Activated CD8-positive, alpha-beta memory T cell treated with anti-CD3 and anti-CD28 coated beads, Interleukin-2, amount 10 ng/mL, durations not matched to agents 7 days and 5 days (primary cell): Measurements from ENCODE around the gene CTNNBL1. TPM values are rescaled to one million over a fixed set of nuclear protein-coding genes. Genes with fewer than 3 reads are reported as not detected.

Source experiments
- ATAC-seq: fragments of 150-1000 bp; cut with Tn5 transposase; one replicate; pipeline ENCODE4 v1.10.0; 2021; ENCODE audit warnings: moderate library complexity
- CTCF ChIA-PET: fragments of 350-600 bp; sonication (Branson Sonifier 250); formaldehyde crosslinking; loops from one replicate; lab custom pipeline; 2021; ENCODE audit warnings: antibody characterized with exemption; lab: Charles Lee
- DNase-seq: peaks from one replicate; pipeline ENCODE4 v3.0.0-alpha.2; 2020
- H3K27ac Mint-ChIP-seq: one replicate; pipeline ENCODE4 v1.8.0; 2021; ENCODE audit warnings: mild to moderate bottlenecking, mixed read lengths
- H3K27me3 Mint-ChIP-seq: one replicate; pipeline ENCODE4 v1.8.0; 2021; ENCODE audit warnings: mixed read lengths
- H3K36me3 Mint-ChIP-seq: one replicate; pipeline ENCODE4 v1.8.0; 2021; ENCODE audit warnings: mild to moderate bottlenecking, mixed read lengths
- H3K4me1 Mint-ChIP-seq: one replicate; pipeline ENCODE4 v1.8.0; 2021; ENCODE audit warnings: mixed read lengths
- H3K4me3 Mint-ChIP-seq: one replicate; pipeline ENCODE4 v1.8.0; 2021; ENCODE audit warnings: mild to moderate bottlenecking, moderate library complexity, mixed read lengths
- H3K9me3 Mint-ChIP-seq: one replicate; pipeline ENCODE4 v1.8.0; 2022; ENCODE audit warnings: low read depth, mixed read lengths
- total RNA-seq, 2 experiments: library from RNA; stranded (reverse); gene quantifications; one replicate each; pipeline ENCODE4 v1.2.3, GENCODE V29; 2021

CTNNBL1 gene
- total RNA-seq, 2 experiments from 2014 or later: 79.8 to 90.2 TPM

DNA sequence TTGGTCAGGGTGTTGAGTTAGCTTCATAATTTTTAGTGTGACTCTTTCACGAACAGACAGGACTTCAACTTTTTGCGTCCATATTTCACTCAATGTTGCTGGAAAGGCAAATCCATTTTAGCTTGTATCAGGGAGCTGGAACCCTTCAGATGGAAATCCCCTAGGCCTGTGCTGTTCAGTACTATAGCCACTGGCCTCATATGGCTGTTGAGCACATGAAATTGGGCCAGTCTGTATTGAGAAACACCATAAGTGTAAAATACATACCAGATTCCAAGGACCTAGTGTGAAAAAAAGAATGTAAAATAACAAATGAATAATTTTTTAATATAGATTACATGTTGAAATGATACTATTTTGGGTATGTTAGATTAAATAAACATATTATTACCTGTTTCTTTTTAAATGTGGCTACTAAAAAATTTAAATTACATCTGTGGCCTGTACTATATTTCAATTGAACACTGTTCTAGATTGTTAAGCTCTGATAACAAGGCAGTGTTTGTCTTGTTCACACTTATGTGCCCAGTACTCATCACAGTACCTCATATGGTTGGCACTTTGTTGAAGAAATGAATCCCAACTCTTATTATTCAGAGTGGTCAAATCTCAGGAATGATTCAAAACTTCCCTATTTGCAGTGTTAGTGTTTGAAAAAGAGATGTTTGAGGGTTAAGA is 34.3 kb downstream of the CTNNBL1 start:
- CTCF ChIA-PET: interaction anchor here (1.1 to 1.2 kb wide), 2 partner anchors 25 to 35 kb away, joined by 3 read pairs; no protein-coding TSS in a partner anchor
- peaks cover 14% of the 10 kb centered on the region for H3K36me3 Mint-ChIP-seq
- no peak overlapping the region for H3K27ac Mint-ChIP-seq
- no peak overlapping the region for H3K4me3 Mint-ChIP-seq
- no peaks in the 10 kb centered on the region for H3K9me3 Mint-ChIP-seq
- H3K4me1 Mint-ChIP-seq: peaks cover 1% of the 10 kb centered on the region
- no peaks in the 10 kb centered on the region for H3K27me3 Mint-ChIP-seq
- DNase-seq (no peak), ATAC-seq (no peak)

DNA sequence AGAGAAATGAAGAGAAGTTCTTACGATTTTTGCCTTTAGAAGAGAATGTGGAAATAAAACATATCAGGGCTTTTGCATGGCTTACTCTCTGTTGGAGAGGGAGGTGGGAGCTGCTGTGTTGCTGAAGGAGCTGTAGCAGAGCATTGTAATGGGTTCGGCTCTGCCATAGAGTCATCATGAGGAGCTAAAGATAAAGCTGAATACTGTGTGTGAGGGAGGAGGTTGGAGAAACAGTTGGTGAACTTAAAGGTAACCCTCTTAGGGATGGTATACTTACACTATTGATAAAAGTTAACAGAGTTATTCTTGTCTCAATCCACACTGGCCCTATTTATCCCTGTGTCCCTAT is 34.8 kb downstream of the CTNNBL1 start:
- Mint-ChIP-seq H3K27me3 (no peaks in the 10 kb centered on the region), H3K27ac (no peak overlapping the region), H3K4me3 (no peak overlapping the region), H3K36me3 (peaks cover 17% of the 10 kb centered on the region), H3K9me3 (no peaks in the 10 kb centered on the region), H3K4me1 (peaks cover 3% of the 10 kb centered on the region)
- no peak for ATAC-seq
- CTCF ChIA-PET: interaction anchor here (1.1 kb wide), 1 partner anchor 25 kb away, joined by 3 read pairs; no protein-coding TSS in a partner anchor
- no peak for DNase-seq

DNA sequence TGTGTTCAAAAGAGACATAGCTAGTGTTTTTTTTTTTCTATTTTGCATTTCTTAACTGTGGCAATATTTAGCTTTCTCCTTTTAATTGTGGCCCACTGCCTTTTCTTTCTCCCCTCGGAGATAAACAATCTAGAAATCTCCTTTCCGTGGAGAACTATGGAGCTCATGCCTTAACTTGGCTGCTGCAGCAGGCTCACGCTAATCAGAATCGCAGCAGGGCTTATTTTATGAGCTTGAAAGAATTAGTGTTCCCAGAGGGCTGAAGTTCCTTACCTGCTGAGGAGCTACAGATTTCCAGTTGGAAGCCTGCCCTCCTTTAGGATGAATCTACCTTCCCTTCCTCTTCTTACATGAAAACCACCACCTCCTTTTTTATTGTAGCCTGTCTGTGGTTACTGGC is 35.6 kb downstream of the CTNNBL1 start:
- no peak for DNase-seq
- no peak for ATAC-seq
- Mint-ChIP-seq H3K9me3 (no peaks in the 10 kb centered on the region), H3K4me3 (no peak overlapping the region), H3K36me3 (peaks cover 20% of the 10 kb centered on the region), H3K27me3 (no peaks in the 10 kb centered on the region), H3K4me1 (peaks cover 11% of the 10 kb centered on the region), H3K27ac (no peak overlapping the region)
- CTCF ChIA-PET: interaction anchor here (1.1 to 1.4 kb wide), 2 partner anchors 17 to 24 kb away, joined by 3 read pairs; no protein-coding TSS in a partner anchor

DNA sequence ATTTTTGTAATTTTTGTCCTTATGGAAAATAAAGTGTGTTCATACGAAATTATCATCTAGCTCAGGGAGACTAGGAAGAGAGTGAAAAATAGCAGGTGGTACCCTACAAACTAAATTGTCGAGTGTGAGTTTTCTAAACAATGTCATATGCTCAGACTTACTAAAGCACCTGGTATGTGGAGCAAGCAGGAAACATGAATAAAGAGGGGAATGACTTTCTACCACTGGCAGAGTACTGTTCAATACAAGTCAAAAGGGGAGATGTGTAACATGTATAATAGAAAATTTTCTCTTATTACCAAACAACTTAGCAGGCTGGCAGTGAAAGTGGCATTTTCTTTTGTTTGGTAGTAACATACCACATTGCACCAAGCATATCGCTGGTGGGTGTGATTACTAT is 36.1 kb downstream of the CTNNBL1 start:
- ATAC-seq (no peak), DNase-seq (no peak)
- Mint-ChIP-seq H3K27ac (no peak overlapping the region), H3K27me3 (no peaks in the 10 kb centered on the region), H3K4me1 (peaks cover 15% of the 10 kb centered on the region), H3K36me3 (peaks cover 22% of the 10 kb centered on the region), H3K9me3 (no peaks in the 10 kb centered on the region), H3K4me3 (no peak overlapping the region)
- CTCF ChIA-PET: interaction anchor here (1.4 kb wide), 1 partner anchor 17 kb away, joined by 3 read pairs; no protein-coding TSS in a partner anchor

DNA sequence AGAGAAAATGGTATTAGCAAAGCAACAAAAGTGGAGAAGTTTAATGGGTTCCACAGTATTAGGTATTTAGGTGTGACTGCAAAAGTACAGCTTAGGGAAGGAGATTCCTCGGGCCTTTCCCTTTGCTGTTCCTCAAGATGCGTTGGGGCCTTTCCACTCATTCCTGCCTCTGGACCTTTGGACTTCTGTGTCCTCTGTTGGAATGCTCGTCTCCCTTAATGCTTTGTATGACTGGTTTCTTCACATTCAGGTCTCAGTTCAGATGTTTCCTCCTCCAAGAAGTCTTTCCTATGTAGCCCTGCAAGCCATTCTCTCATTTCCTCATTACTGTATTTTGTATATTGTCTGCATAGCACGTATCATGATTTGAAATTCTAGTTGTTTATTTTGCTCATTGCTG is 39.6 kb downstream of the CTNNBL1 start:
- CTCF ChIA-PET: no interaction called here
- peaks cover 17% of the 10 kb centered on the region for H3K4me1 Mint-ChIP-seq
- no peaks in the 10 kb centered on the region for H3K9me3 Mint-ChIP-seq
- DNase-seq (no peak), ATAC-seq (no peak)
- peaks cover 41% of the 10 kb centered on the region for H3K36me3 Mint-ChIP-seq
- H3K27me3 Mint-ChIP-seq: no peaks in the 10 kb centered on the region
- no peak overlapping the region for H3K27ac Mint-ChIP-seq
- no peak overlapping the region for H3K4me3 Mint-ChIP-seq

DNA sequence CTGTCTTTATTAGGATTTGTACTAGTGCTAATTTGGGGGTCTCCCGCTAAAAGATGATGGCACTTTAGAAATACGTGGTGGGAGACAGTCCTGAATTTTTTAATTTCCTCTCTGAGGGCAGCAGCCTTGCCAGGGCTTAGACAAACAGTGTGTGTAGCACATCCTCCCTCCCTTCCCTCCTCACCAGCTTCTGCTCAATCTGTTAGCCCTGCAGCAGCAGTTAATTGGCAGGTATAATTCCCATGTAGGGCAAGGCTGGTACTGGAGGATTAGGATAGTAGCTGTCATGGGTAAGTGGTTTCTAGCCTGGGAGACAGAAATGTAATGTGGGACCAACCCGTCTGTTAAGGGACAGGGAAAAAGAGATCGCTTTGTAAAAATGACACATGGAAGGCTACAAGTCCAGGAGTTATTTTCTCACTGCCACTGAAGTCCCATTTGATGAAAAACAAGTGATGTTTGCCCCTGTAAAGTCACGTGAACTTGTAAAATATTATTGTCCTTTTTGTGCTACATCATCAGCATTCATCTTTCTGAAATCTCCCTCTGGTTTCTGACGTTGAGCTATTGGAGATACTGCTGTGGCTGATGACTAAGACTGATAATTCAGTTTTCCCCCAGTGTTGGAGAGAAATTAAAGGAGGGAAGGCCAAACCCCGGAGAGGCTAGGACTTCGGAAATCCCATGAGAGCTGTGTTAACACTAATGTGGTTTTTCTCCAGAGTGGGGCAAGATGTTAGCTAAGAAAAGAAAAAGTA is 40.6 kb downstream of the CTNNBL1 start:
- Mint-ChIP-seq H3K4me3 (no peak overlapping the region), H3K27ac (peak overlapping the region; percentile 3), H3K36me3 (peaks cover 46% of the 10 kb centered on the region), H3K4me1 (peaks cover 17% of the 10 kb centered on the region), H3K9me3 (no peaks in the 10 kb centered on the region), H3K27me3 (no peaks in the 10 kb centered on the region)
- ATAC-seq (no peak), DNase-seq (no peak)
- CTCF ChIA-PET: interaction anchor here (0.7 kb wide), 1 partner anchor 8 kb away, joined by 3 read pairs; no protein-coding TSS in a partner anchor

DNA sequence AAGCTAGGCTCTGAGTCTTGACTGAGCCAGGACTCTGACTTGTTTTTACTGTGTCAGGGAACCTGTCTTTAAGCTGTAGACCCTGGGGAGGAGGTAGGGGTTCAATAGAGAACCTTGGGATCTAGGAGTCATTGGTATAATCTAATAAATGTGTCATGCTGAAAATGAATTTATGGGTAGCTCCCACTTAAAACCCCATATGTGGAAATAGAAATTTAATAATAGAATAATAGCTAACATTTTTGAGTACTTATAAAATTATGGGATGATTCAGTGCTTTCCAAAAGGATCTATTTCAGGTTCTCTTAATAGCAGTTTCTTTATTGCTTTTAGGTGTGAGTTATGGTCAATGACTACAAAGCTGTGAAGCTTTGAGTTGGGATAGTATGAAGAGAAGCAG is 41.7 kb downstream of the CTNNBL1 start:
- no peak overlapping the region for H3K27ac Mint-ChIP-seq
- no peaks in the 10 kb centered on the region for H3K9me3 Mint-ChIP-seq
- H3K36me3 Mint-ChIP-seq: peaks cover 51% of the 10 kb centered on the region
- no peak for DNase-seq
- no peak overlapping the region for H3K4me3 Mint-ChIP-seq
- no peak for ATAC-seq
- H3K4me1 Mint-ChIP-seq: peaks cover 17% of the 10 kb centered on the region
- H3K27me3 Mint-ChIP-seq: no peaks in the 10 kb centered on the region
- CTCF ChIA-PET: no interaction called here

DNA sequence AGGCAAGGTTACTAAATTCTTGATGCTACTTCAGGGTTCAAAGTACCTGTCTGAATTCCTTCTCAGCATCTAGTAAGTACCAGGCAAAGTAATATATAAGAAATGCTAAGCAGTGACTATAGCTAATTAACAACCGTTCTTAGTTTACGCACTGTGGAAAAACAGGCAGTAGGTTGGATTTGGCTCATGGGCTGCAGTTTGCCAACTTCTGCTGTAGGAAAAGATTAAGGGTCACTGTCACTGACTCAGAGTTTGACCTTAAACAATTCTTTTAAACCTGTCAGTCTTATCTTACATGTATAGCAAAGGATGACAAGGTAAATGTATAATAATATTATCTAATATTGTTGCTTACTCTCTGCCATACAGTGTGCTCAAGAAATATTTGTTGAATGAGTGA is 42.3 kb downstream of the CTNNBL1 start:
- Mint-ChIP-seq H3K4me1 (peaks cover 17% of the 10 kb centered on the region), H3K9me3 (no peaks in the 10 kb centered on the region), H3K27me3 (no peaks in the 10 kb centered on the region), H3K36me3 (peaks cover 51% of the 10 kb centered on the region), H3K27ac (no peak overlapping the region), H3K4me3 (no peak overlapping the region)
- no peak for ATAC-seq
- DNase-seq: no peak
- CTCF ChIA-PET: no interaction called here

DNA sequence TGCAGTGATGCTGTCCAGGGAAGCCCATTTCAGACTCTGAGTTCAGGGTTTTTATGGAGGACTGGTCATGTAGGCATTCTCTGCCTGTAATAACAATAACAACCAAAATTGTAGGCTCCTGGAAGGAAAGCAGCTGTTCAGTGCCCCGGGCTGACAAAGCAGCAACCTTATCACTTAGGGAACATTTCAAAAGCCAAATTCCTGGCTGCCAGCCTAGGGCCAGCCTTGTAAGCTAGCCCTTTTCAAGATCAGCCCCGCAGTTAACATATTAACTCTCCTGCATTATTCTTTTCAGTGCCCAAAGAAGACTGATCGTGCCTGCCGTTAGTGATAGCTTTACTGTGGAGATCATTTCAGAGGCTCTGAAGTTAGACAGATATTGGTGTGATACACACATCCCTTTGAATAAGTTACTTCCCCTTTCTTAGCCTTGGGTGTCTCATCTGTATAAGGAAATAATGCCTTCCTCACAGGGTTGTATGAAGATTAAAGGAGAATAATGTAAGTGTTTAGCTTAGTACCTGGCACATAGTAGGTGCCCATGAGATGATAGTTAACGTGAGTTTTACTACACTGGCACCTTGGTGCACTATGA is 44.1 kb downstream of the CTNNBL1 start:
- Mint-ChIP-seq H3K4me1 (peaks cover 20% of the 10 kb centered on the region), H3K36me3 (peaks cover 43% of the 10 kb centered on the region), H3K27me3 (no peaks in the 10 kb centered on the region), H3K9me3 (no peaks in the 10 kb centered on the region), H3K27ac (no peak overlapping the region), H3K4me3 (no peak overlapping the region)
- ATAC-seq (no peak), DNase-seq (no peak)
- CTCF ChIA-PET: no interaction called here

DNA sequence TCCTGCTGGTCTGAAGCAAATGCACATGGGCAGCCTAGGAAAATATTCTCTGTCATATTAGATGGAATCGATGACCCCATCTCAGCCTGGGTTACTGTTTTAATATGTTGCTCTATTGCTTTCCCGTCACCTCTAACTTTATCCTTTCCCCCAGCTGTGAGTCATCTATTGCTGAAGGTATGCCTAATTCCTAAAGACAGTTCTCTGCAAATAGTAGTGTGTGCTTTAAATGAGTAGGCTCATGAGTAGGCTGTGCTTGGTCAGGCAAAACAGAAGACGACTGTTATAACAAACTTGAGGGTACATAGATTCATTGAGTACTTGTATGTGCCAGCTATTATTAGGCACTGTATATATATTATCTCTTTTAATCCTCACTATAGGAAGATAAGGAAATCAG is 47.2 kb downstream of the CTNNBL1 start:
- peaks cover 20% of the 10 kb centered on the region for H3K4me1 Mint-ChIP-seq
- ATAC-seq (no peak), DNase-seq (no peak)
- no peak overlapping the region for H3K27ac Mint-ChIP-seq
- no peaks in the 10 kb centered on the region for H3K27me3 Mint-ChIP-seq
- CTCF ChIA-PET: no interaction called here
- no peak overlapping the region for H3K4me3 Mint-ChIP-seq
- peaks cover 37% of the 10 kb centered on the region for H3K36me3 Mint-ChIP-seq
- no peaks in the 10 kb centered on the region for H3K9me3 Mint-ChIP-seq

DNA sequence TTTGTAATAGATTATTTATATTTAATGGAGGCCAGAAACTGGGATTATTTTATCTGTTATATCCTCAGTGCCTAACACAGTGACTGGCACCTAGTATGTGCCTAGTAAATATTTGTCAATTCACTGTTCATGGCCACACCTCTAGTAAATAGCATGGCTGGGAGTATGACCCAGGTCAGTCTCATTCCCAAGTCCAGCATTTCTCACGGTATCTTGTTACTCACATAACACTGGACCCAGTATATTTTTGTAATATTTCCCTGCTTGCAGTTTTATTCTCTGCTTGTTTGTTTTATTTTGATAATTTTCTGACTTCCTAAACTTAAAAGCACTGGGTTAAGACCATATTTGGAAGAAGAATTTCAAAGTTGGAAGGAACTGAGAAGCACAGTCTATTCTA is 47.7 kb downstream of the CTNNBL1 start:
- no peaks in the 10 kb centered on the region for H3K27me3 Mint-ChIP-seq
- peaks cover 26% of the 10 kb centered on the region for H3K4me1 Mint-ChIP-seq
- no peak for ATAC-seq
- H3K36me3 Mint-ChIP-seq: peaks cover 40% of the 10 kb centered on the region
- CTCF ChIA-PET: no interaction called here
- no peak for DNase-seq
- H3K4me3 Mint-ChIP-seq: no peak overlapping the region
- no peak overlapping the region for H3K27ac Mint-ChIP-seq
- H3K9me3 Mint-ChIP-seq: no peaks in the 10 kb centered on the region

DNA sequence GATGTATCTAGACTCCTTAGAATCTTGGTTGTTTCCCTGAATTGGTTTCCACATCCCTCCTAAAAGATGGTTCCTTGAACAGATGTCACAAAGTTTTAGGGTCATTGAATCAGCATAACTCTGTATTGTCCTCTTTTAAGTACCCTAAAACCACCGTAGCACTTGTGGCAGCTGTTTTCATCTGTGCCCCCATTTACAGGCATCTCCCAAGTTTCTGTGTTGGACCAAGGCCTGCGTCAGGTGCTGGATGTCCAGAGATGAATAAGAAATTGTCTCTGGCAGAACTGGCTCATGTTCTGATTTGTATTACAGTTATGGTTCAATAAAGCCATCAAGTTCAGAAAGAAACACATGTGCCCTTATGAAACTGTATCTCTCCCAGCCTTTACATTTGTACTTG is 48.3 kb downstream of the CTNNBL1 start:
- no peaks in the 10 kb centered on the region for H3K9me3 Mint-ChIP-seq
- no peak for DNase-seq
- ATAC-seq: no peak
- peaks cover 41% of the 10 kb centered on the region for H3K36me3 Mint-ChIP-seq
- no peak overlapping the region for H3K27ac Mint-ChIP-seq
- H3K4me3 Mint-ChIP-seq: no peak overlapping the region
- no peaks in the 10 kb centered on the region for H3K27me3 Mint-ChIP-seq
- H3K4me1 Mint-ChIP-seq: peaks cover 27% of the 10 kb centered on the region
- CTCF ChIA-PET: no interaction called here

DNA sequence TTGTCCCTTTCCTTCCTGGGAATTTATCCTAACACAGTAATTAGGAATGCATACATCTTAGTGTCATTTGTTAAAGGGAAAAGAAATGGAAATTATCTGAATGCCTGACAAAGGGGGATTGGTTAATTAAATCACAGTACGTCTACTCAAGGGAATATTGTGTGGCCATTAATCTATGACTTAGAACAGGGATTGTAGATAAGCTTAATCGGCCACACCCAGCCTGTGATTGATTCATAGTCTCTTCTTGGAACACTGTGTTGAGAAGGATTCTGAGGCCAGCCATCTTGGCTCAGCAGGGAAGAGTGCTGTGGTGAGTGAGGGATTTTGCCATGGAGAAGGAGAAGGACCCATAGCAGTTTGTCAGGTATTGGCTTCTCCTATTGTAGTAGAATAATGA is 50.5 kb downstream of the CTNNBL1 start:
- H3K9me3 Mint-ChIP-seq: no peaks in the 10 kb centered on the region
- peaks cover 34% of the 10 kb centered on the region for H3K36me3 Mint-ChIP-seq
- DNase-seq (no peak), ATAC-seq (no peak)
- CTCF ChIA-PET: no interaction called here
- H3K27ac Mint-ChIP-seq: peak overlapping the region; percentile 25
- peaks cover 27% of the 10 kb centered on the region for H3K4me1 Mint-ChIP-seq
- H3K27me3 Mint-ChIP-seq: no peaks in the 10 kb centered on the region
- H3K4me3 Mint-ChIP-seq: no peak overlapping the region
